Right lung (tissue), 5 donors: ENCODE measurements around the gene RYR2. TPM values are rescaled to one million over a fixed set of nuclear protein-coding genes. Genes with fewer than 3 reads are reported as not detected.

Source experiments
- DNase-seq, 2 donors: peaks; one replicate each; pipeline ENCODE4 v3.0.0-alpha.2; 2013
- polyA plus RNA-seq, 5 donors: library from polyadenylated mRNA; unstranded; fragments of 120-200 nt; gene quantifications; one replicate each; pipeline versions ENCODE4 v1.2.1 to v1.2.3, GENCODE V29; 2013; ENCODE audit warnings: inconsistent platforms in 1 of 5, low replicate concordance in 1 of 5; ENCODE audit not compliant: insufficient read length in 5 of 5, insufficient read depth in 1 of 5

RYR2 gene
- polyA plus RNA-seq, 5 donors: 4.2 to 9.7 (median 7.9) TPM

DNA sequence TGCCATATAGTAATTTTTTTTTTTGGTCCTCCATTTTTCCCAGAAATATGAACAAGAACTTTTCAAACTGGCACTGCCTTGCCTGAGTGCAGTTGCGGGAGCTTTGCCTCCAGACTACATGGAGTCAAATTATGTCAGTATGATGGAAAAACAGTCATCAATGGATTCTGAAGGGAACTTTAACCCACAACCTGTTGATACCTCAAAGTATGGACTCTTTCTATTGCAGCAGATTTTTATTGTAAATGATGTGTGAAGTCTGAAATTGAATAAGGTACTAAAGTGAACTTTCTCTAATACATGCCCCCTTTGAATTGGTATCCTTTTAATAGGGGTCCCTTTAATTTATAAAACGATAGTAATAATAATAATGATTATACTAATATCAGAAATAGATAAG, 613.8 kb downstream of the RYR2 start:
- DNase-seq: no peak

DNA sequence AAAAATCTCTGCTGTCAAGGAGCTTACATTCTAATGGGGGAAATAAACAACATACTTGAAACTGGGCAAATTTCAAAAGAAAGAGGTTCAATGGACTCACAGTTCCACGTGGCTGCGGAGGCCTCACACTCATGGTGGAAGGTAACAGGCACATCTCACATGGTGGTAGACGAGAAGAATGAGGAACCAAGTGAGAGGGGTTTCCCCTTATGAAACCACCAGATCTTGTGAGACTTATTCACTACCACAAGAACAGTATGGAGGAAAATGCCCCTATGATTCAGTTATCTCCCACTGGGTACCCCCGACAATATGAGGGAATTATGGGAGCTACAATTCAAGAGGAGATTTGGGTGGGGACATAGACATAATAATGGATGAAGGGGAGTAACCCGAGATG, 622.4 kb downstream of the RYR2 start:
- DNase-seq: no peak

DNA sequence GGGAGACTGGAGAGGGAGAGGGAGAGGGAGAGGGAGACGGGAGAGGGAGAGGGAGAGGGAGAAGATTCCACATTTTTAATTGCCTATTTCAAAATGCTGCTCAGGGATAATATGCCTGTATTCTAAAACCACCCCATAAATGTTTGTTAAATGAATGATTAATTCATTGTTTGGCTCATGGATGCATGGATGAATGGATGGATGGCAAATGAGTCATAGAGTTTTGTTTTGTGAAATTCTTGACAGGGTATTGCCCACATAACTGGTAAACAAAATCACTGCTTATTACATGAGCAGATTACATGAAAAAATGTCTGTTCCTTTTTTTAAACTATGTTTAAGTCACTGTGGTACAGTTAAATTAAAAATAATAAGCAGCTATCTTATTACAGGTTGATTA, 628.3 kb downstream of the RYR2 start:
- no peak for DNase-seq

DNA sequence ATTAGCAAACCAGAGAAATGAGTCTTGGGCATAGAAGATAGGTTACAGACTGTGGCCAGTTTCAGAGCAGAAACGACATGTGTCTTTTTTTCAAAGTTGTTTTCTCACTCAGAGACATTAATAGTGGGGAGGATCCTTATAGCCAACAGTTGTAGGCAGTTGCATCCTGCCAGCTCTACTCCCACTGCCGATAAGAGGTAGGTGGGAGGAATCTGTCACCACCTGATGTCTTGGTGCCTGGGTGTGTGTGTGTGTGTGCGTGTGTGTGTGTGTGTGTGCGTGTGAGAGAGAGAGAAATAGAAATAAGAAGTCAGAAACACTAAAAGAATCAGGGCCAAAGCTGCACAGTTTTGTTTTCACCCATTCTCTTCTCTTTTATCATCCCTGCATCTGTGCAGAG, 629.3 kb downstream of the RYR2 start:
- DNase-seq: no peak

DNA sequence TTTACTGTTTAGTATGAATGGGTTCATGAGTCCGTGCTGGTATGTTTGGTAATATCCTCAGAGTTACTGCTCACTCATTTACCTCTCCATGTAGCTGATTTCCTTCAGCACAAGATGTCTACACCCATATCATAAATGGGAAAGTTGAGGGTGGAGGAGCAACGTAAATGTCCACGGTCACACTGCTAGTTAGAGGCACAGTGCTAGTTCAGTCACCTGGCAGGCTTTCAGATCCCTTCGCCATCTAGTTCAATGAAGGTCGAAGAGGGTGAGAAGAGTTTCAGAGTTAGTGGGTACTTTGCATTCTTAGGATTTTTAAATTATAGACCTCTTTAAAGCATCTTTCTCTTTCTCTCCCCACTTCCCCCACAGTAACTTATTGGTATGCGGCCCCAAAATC, 630.0 kb downstream of the RYR2 start:
- no peak for DNase-seq

DNA sequence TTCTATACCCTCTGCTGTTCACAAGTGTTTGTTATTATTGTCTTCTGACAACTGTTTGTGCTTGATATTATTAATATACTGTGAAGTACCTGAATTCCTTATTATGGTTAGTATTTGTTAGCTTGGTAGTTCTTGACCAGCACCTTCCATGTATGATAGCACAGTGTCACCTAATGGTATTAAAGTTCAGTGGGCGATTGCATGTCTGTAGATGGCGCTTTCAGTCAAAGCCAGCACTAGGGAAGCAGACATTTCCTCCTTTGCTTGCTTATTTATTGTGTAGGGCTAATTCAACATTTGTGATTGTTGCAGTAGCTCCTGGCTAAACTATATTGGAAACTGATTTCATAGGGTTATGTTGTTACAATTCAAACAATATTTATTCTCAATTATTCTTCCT, 630.8 kb downstream of the RYR2 start:
- no peak for DNase-seq

DNA sequence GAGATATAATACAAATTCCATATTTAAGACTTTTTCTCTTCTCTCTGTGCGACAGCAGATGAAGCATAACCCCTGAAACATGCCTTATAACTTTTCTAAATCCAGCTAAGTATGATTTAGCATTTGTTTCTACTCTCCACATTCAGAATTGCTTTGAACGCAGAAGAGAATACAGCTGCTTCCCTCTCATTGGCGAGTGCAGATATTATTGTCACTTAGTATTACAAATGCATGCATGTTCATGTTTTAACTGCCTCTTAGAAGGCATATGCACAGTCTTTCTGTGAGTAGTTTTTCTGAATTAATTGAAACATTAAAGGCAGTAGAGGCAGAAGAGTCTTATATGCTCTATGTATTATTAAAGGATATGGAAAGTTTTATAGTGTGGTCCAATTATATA, 631.6 kb downstream of the RYR2 start:
- no peak for DNase-seq

DNA sequence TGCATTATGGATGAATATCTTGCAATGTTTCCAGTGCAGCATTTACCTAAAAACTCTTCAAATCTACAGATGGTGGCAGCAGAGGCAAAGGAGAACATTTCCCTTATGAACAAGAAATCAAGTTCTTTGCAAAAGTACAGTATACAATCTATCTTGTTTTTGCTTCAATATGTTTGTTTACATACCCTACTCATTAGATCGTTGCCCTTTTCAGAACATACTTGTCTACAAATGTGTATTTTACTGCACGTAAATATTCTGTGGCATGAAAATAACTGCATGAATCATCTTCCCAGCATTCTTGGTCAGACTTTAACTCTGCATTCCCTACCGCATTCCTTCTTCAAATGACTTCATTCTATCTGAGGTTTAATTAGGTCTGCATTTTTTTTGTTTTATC, 636.0 kb downstream of the RYR2 start:
- DNase-seq: peak in 1 of 2 donors; percentile 32

DNA sequence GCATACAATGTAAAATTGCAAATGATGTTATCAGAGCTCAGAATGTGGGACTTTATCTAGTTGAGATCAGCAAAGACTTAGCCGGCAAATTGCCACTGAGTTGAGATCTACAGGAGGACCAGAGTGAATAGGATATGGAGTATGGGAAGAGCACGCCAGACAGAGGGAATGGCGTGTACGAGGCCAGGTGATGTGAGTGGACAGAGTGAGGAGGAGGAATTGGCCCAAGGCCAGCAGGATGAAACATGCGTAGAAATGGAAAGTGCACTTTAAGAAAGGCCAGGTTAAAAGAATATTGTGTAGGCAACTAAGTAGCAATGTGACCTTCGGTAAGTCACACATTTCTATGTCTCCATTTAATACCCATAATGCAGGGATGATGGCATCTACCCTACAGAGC, 637.7 kb downstream of the RYR2 start:
- DNase-seq: no peak

DNA sequence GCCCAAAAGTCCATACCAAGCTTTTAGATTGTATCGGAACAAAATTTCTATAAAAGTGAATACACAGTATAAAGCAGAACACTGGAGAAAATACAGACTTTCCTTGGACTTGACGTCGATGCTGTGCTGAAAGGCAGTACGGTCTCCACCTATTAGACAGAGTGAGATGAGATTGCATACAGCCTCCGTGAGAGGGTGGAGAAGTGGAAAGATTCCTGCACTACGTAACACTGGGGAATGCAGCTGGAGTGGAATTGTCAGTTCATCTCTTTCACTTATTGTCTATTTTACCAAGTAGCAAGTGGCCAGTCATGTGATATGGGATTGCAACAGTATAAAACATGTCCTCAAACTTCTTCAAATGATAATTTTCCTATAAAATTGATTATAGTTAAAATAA, 639.2 kb downstream of the RYR2 start:
- no peak for DNase-seq

DNA sequence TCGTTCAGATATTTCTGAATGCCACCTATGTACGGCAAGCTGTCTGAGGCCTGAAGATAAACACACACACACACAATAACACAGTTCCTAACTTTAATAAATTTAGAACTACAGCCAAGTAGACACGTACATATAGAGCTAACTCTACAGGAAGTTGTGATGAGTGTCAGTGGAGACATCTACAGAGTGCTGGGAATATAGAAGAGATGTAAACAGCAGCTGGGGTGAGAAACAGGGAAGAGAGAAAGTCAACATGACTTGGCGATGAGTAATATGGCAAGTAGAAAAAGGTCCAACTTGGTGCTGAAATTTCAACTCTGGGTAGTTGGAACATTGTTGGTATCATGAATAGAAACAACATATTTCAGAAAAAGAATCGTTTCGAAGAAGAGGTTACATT, 642.3 kb downstream of the RYR2 start:
- DNase-seq: no peak

DNA sequence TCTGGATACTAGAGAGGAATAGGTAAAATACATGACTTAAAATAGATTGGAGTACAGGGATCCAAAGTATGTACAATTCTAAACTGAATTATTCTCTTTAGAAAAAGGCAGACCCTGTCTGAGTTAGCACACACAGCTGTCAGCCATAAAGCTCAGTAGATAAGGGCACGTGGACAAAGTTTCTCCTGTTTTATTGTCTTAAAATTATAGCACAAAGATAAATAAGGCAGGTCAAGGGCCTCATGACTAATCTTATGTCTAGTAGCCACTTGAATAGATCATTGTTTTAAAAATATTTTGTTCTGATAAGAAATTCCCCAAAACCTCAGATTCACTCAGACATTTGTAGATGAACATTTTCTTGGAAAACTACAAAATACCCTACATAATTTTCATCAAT, 643.6 kb downstream of the RYR2 start:
- DNase-seq: no peak

DNA sequence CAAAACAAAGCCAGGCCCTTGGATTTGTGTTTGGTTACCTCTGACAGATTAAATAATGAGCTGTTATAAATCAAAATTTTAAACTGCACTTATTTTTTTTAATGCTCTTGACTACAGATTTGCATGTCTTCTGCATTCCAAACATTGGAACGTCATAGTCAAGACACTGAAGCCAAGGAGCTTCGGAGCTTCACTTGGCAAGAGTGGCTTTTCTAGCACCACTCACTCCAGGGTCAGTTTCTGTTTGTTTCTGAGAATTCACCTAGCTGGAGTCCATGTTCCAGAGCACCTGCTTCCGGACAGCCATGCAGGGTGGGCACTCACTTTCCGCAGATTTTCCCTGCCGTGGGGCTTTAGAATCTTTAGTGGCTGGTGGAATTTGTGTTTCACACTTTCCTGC, 645.8 kb downstream of the RYR2 start:
- DNase-seq: no peak

DNA sequence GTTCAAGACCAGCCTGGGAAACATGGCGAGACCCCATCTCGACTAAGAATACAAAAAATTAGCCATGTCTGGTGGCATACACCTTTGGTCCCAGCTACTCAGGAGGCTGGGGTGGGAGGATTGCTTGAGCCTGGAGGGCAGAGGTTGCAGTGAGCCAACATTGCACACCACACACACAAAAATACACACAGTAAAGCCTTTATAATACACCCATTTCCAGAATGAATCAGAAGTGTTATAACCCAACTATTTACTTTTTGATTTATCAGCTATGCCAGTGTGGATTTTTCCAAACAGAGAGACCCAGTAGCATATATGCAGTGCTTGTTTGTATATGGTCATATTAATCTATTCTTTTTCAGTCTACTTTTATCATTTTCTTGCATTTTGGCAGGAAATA, 648.7 kb downstream of the RYR2 start:
- no peak for DNase-seq

DNA sequence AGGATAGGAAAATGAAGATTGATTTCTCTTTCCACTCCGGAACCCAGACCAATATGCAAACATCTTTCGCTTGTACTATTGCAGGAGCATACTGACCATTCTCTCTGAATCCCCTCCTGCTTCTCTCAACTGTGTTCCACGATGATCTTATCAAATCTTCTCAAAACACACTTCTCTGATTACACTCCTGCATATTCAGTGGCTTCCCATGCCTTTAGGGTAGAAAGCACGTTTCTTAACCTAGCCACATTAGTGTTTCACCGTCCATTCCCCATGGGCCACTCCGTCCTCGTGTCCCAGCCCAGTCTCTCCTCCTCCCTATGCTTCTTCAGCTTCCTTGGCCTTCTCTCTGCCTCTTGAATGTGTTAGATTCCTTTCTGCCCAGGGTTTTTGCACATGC, 650.3 kb downstream of the RYR2 start:
- DNase-seq: no peak

DNA sequence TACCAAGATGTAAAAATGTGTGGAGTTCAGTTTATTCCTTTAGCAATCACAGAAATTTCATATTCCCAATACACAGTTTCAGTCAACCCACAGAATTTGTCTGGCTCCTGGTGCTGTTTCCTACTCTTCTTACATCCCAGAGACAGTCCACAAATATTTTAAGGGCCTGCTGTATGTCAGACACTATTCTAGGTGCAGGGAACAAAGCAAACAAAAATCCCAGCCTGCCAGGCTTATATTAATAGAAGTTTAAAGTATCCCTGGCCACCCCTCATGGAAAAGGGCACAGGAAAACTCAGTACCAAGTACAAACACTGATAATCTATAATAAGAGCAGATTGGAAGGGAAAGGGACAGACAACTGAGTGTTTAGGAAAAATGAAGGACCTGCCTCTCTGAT, 653.9 kb downstream of the RYR2 start:
- no peak for DNase-seq

DNA sequence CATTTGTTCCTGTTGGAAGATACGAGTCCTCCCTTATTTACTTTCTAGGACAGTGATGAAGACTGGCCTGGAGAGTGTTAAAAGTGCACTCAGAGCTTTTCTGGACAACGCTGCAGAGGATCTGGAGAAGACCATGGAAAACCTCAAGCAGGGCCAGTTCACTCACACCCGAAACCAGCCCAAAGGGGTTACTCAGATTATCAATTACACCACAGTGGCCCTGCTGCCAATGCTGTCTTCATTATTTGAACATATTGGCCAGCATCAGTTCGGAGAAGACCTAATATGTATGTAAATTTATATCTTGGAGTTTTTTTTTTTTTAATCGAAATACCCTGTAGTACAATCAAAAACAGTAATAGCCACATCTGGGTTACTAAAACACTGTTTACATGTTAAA, 658.2 kb downstream of the RYR2 start:
- no peak for DNase-seq

DNA sequence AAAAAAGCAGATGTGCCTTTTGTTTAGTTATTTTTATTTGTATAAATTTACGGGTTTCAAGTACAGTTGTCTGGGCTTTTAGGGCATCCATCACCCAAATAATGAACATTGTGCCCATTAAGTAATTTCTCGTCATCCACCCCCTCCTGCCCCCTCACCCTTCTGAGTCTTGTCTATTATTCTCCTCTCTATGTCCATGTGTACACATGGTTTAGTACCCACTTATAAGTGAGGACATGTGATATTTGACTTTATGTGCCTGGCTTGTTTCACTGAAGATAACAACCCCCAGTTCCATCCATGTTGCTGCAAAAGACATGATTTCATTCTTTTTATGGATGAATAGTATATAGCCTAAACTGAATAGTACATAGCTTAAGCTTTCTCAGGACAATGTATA, 659.5 kb downstream of the RYR2 start:
- DNase-seq: no peak

DNA sequence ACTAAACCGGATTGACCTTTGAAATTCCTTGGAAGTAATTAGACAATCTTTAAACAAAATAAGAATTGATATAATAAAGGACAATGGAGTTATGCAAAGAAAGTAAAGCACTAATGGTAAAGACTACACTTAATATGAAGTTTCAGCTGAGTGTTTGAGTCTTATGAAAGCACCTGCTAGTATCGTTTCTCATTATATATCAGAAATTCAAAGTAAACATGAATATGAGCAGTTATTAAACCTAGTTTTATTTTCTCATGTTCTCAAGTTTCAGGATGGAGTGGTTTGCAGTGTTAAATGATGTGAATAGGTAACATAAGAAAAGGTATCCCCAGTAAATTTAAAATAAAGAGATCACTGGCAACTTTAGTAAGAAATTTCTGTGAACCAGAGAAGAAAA, 660.2 kb downstream of the RYR2 start:
- no peak for DNase-seq

DNA sequence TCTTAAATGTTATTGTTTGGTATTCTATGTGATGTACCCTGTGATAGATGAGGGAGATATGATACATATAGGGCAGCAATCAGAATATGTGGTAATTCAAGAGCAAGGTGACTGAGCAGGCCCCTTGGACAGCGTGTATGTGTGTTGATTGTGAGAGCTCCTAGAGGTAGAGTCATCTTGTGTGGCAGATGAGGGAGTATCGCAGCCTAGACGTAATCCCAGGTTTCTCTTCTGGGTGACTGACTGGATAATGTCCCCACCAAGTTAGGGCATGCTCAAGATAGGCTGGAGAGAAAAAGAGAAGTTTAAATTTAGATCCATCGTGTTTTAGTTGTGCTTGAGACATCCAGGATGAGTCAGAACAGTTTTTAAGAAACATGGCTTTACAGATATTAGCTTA, 663.5 kb downstream of the RYR2 start:
- no peak for DNase-seq

DNA sequence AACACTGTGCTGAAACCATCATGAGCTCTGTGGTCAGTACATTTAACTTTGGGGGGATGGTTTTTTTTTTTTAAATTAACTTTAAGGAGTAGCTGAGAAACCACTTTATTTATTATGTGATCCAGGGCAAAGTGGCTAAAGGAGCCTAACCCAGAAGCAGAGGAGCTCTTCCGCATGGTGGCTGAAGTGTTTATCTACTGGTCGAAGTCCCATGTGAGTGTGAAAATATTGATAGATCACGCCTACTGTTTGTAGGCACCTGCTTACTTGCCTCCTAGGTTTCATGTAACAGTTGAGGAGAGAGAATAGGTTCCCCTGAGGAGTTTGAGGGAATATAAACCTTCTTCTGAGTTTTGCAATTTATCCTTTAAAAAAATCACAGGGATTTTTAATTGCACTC, 667.4 kb downstream of the RYR2 start:
- DNase-seq: no peak

DNA sequence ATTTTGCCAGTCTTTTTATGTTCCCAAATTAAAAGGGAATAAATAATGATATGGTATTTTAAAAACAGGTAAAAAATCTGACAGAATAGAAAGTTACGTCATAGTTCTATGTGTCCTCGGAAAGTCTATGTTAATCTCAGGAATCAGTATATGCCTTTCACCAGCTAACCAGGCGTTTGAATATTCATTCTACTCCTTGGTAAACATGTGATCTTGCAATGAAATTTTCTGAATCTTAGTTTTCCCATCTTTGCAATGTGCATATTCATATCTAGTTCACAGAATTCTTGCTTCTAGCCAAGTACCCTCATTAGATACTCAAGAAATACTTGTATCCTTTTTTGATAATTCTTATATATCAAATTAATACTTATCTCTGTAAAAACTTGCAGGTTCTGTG, 669.3 kb downstream of the RYR2 start:
- DNase-seq: no peak

DNA sequence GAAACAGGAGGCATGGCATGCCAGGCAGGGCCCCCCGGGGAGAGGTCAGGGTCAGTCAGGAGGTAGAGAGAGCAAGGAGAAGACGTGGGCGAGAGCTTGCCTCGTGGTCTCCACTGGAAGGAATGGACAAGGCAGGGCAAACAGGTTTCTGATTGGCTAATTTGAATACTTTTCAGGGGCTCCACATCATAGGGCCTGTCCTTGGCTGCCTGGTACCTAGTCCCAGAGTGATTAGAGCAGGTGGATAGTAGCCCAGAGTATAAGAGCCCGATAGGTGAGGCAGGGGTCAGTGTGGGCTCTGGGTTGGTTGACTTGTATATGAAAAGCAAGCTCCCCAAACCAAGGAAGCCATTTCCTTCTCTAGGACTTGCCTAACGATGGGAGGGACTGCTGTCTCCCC, 670.1 kb downstream of the RYR2 start:
- DNase-seq: no peak

DNA sequence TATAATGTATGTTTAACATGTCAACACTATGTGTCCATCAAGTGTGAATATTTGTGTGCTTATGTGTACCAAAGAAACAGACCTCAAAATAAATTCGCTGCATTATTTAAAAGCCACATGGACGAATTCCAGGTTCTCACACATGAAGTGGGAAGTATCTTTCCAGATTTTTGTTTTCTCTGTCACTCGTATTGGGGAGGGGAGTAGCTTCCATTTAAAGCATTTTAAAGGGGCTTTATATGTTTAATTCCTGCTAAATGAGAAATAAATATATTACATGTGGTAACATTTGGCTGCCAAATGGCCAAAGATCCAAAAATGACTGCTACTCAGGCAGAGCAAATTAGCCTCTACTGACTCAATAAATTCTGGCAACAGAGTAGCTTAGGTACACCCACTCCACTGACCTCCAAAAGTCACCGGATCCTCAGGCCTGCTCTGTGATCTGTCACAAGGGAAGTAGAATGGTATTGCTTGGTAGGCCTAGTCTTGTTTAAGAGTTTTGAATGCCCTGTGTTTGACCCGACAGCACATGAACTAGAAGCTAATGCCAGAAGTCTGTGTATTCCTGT, 670.7 kb downstream of the RYR2 start:
- peak; percentile 77 to 84 for DNase-seq

DNA sequence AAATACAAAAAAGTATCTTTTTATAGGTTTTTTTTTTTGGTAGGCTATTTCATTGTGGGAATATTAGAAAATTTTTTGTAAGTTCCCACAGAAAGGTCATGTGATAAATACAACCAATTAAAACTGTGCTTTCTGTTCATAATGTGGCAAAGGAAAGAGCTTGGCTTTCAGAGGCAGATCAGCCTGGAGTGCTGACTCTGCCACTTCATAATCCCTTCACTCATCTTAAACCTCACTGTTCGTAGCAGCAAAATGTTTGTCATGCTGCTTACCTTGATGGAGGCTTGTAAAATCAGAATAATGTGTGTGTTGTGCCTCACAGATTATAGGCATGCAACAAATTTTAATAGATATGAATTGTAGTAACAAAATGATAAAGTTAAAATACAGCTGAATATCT, 671.9 kb downstream of the RYR2 start:
- DNase-seq: peak in 1 of 2 donors; percentile 6
